ENCODE measurements around the gene FAM3B. TPM values are rescaled to one million over a fixed set of nuclear protein-coding genes. Genes with fewer than 3 reads are reported as not detected.

Gene FAM3B
- total RNA-seq, 2 donors from 2014 or later = 2.1 to 3.1 TPM

DNA sequence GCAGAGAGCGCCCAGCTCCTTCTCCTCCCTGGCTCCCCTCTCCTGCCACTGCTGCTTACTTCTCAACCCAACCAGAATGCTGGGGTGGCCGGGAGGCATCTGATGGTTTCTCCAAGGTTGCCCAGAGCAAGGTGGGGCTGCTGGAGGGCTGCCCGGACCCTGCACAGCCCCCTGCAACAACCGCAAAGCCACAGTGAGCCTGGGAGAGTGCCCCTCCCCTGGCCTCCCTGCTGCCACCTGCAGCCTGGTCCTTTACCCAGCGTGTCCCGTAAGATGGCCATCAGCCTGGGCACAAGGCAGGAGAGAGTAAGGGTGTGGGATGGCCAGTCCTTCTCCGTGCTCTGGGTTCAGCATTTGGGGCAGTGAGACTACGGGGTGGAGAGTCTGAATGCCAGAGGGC, 62.2 kb downstream of the FAM3B start:
- Histone ChIP-seq H3K9me3 (ENCODE audit: control insufficient read depth, low read length) (no peaks in the 10 kb centered on the region), H3K27ac (ENCODE audit: low read depth, low read length) (no peak overlapping the region), H3K4me3 (ENCODE audit: low read length) (no peak overlapping the region), H3K4me1 (ENCODE audit: control insufficient read depth, insufficient read depth, low read length) (peaks cover 7% of the 10 kb centered on the region), H3K27me3 (ENCODE audit: control insufficient read depth, insufficient read depth, low read length, poor library complexity, severe bottlenecking) (no peaks in the 10 kb centered on the region), H3K9ac (ENCODE audit: extremely low read depth, low read length, poor library complexity, severe bottlenecking) (no peak overlapping the region), H3K36me3 (ENCODE audit: control insufficient read depth, insufficient read depth, low read length) (no peaks in the 10 kb centered on the region)
- peak; percentile 49 for DNase-seq
- H3K27ac Mint-ChIP-seq = no peak overlapping the region
- no peaks in the 10 kb centered on the region for H3K36me3 Mint-ChIP-seq (ENCODE audit: low read depth)
- peaks cover 4% of the 10 kb centered on the region for H3K27me3 Mint-ChIP-seq (ENCODE audit: insufficient read depth)
- H3K9me3 Mint-ChIP-seq = peaks cover 6% of the 10 kb centered on the region
- TF ChIP-seq, protein P1, sequence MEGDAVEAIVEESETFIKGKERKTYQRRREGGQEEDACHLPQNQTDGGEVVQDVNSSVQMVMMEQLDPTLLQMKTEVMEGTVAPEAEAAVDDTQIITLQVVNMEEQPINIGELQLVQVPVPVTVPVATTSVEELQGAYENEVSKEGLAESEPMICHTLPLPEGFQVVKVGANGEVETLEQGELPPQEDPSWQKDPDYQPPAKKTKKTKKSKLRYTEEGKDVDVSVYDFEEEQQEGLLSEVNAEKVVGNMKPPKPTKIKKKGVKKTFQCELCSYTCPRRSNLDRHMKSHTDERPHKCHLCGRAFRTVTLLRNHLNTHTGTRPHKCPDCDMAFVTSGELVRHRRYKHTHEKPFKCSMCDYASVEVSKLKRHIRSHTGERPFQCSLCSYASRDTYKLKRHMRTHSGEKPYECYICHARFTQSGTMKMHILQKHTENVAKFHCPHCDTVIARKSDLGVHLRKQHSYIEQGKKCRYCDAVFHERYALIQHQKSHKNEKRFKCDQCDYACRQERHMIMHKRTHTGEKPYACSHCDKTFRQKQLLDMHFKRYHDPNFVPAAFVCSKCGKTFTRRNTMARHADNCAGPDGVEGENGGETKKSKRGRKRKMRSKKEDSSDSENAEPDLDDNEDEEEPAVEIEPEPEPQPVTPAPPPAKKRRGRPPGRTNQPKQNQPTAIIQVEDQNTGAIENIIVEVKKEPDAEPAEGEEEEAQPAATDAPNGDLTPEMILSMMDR (conservative IDR thresholded peaks at IDR 0.05) = peak; percentile 48
- WGBS, 2 experiments (ENCODE audit: insufficient coverage in 1 of 2, insufficient read length in 1 of 2) = 81% methylated on average over 8 of the region's 8 CpGs; no CpG with 5 or more reads in 1 of the 2 experiments
- H3K4me1 Mint-ChIP-seq = peaks cover 2% of the 10 kb centered on the region
- H3K4me3 Mint-ChIP-seq = no peak overlapping the region

- Mint-ChIP-seq H3K27ac (no peak overlapping the region), H3K4me1 (peaks cover 2% of the 10 kb centered on the region), H3K9me3 (peaks cover 6% of the 10 kb centered on the region), H3K36me3 (ENCODE audit: low read depth) (no peaks in the 10 kb centered on the region), H3K4me3 (no peak overlapping the region), H3K27me3 (ENCODE audit: insufficient read depth) (peaks cover 4% of the 10 kb centered on the region)
- Histone ChIP-seq H3K36me3 (ENCODE audit: control insufficient read depth, insufficient read depth, low read length) (no peaks in the 10 kb centered on the region), H3K4me3 (ENCODE audit: low read length) (no peak overlapping the region), H3K9me3 (ENCODE audit: control insufficient read depth, low read length) (no peaks in the 10 kb centered on the region), H3K4me1 (ENCODE audit: control insufficient read depth, insufficient read depth, low read length) (peaks cover 7% of the 10 kb centered on the region), H3K27ac (ENCODE audit: low read depth, low read length) (no peak overlapping the region), H3K9ac (ENCODE audit: extremely low read depth, low read length, poor library complexity, severe bottlenecking) (no peak overlapping the region), H3K27me3 (ENCODE audit: control insufficient read depth, insufficient read depth, low read length, poor library complexity, severe bottlenecking) (no peaks in the 10 kb centered on the region)
- DNase-seq = no peak
- TF ChIP-seq, protein P1 (conservative IDR thresholded peaks at IDR 0.05) = no peak
- WGBS, 2 experiments (ENCODE audit: insufficient coverage in 1 of 2, insufficient read length in 1 of 2) = 92 to 97% methylated on average over 8 to 12 of the region's 12 CpGs
Measured at GRCh38 chr21:41379901-41380300, 63.3 kb downstream of the FAM3B start.

- TF ChIP-seq, protein P1 (conservative IDR thresholded peaks at IDR 0.05) = no peak
- no peak overlapping the region for H3K27ac ChIP-seq (ENCODE audit: low read depth, low read length)
- H3K4me1 ChIP-seq (ENCODE audit: control insufficient read depth, insufficient read depth, low read length) = no peaks in the 10 kb centered on the region
- no peaks in the 10 kb centered on the region for H3K27me3 ChIP-seq (ENCODE audit: control insufficient read depth, insufficient read depth, low read length, poor library complexity, severe bottlenecking)
- Mint-ChIP-seq H3K4me3 (no peak overlapping the region), H3K4me1 (peaks cover 2% of the 10 kb centered on the region), H3K36me3 (ENCODE audit: low read depth) (no peaks in the 10 kb centered on the region), H3K27ac (no peak overlapping the region), H3K27me3 (ENCODE audit: insufficient read depth) (peaks cover 4% of the 10 kb centered on the region), H3K9me3 (peaks cover 9% of the 10 kb centered on the region)
- no peaks in the 10 kb centered on the region for H3K9me3 ChIP-seq (ENCODE audit: control insufficient read depth, low read length)
- no peak overlapping the region for H3K4me3 ChIP-seq (ENCODE audit: low read length)
- H3K36me3 ChIP-seq (ENCODE audit: control insufficient read depth, insufficient read depth, low read length) = no peaks in the 10 kb centered on the region
- no peak overlapping the region for H3K9ac ChIP-seq (ENCODE audit: extremely low read depth, low read length, poor library complexity, severe bottlenecking)
- no peak for DNase-seq
Measured at GRCh38 chr21:41381731-41382130, 65.1 kb downstream of the FAM3B start.
